Posterior vena cava (tissue), 2 donors: ENCODE measurements around the gene RHBG. TPM values are rescaled to one million over a fixed set of nuclear protein-coding genes. Genes with fewer than 3 reads are reported as not detected.

Source experiments
- DNase-seq: peaks from one replicate; pipeline ENCODE4 v3.0.0-alpha.2; 2020; ENCODE audit warnings: low spot score
- intact Hi-C, 2 donors: fragments of 100-400 bp; cut with DNase I; formaldehyde crosslinking; loops; one replicate each; pipeline versions ENCODE4 v1.14.1 to v1.14.2; 2022 to 2023
- total RNA-seq, 2 donors: library from RNA; stranded (reverse); fragmentation: NEBNext Ultra II Directional; extraction: Animal tissue kit (Norgen Biotek cat#: 25700); gene quantifications; one replicate each; pipeline ENCODE4 v1.2.1, GENCODE V29; 2021
- donor health status: DM: yes; HTN: yes; CAD: no.
- donor health status: DM: yes; HTN: yes; CAD: no.

RHBG gene
- total RNA-seq, 2 donors from 2014 or later = not detected

GRCh38 chr1:156384007-156384406 is 15.0 kb downstream of the RHBG start:
- no peak for DNase-seq
- intact Hi-C loops = loop anchor here (2.0 to 10.0 kb wide), 4 partner anchors 63 to 271 kb away; no protein-coding TSS in a partner anchor

GRCh38 chr1:156384658-156385057 is 15.6 kb downstream of the RHBG start:
- no peak for DNase-seq
- intact Hi-C loops = loop anchor here (2.0 to 10.0 kb wide), 4 partner anchors 62 to 270 kb away; no protein-coding TSS in a partner anchor

- intact Hi-C loops = loop anchor here (1.0 to 10.0 kb wide), 4 partner anchors 37 to 269 kb away; no protein-coding TSS in a partner anchor
- no peak for DNase-seq
These were observed 16.6 kb downstream of the RHBG start for GRCh38 chr1:156385534-156386031.

GRCh38 chr1:156386134-156386901 is 17.3 kb downstream of the RHBG start:
- intact Hi-C loops = loop anchor here (1.0 to 10.0 kb wide), 4 partner anchors 36 to 268 kb away; no protein-coding TSS in a partner anchor
- no peak for DNase-seq

GRCh38 chr1:156386949-156387869 is 18.2 kb downstream of the RHBG start:
- no peak for DNase-seq
- intact Hi-C loops = loop anchor here (1.0 to 10.0 kb wide), 4 partner anchors 35 to 268 kb away; no protein-coding TSS in a partner anchor

GRCh38 chr1:156387870-156388173 is 18.8 kb downstream of the RHBG start:
- intact Hi-C loops = loop anchor here in 1 of 2 donors (2.0 to 10.0 kb wide), 3 partner anchors 59 to 267 kb away; no protein-coding TSS in a partner anchor

GRCh38 chr1:156388174-156389137 is 19.4 kb downstream of the RHBG start:
- intact Hi-C loops = loop anchor here in 1 of 2 donors (10.0 kb wide), 2 partner anchors 196 to 266 kb away; no protein-coding TSS in a partner anchor

More at GRCh38 chr1:156387870-156388173, 18.8 kb downstream of the RHBG start:
- no peak for DNase-seq

GRCh38 chr1:156389311-156389710 is 20.3 kb downstream of the RHBG start:
- intact Hi-C loops = loop anchor here in 1 of 2 donors (10.0 kb wide), 2 partner anchors 195 to 265 kb away; no protein-coding TSS in a partner anchor
- DNase-seq = no peak

More at GRCh38 chr1:156388174-156389137, 19.4 kb downstream of the RHBG start:
- DNase-seq = no peak

- no peak for DNase-seq
- intact Hi-C loops = no loop called here
These were observed 21.7 kb downstream of the RHBG start for GRCh38 chr1:156390469-156391365.

- intact Hi-C loops = no loop called here
- no peak for DNase-seq
These were observed 22.3 kb downstream of the RHBG start for GRCh38 chr1:156391366-156391677.

GRCh38 chr1:156391701-156392100 is 22.7 kb downstream of the RHBG start:
- intact Hi-C loops = no loop called here
- no peak for DNase-seq

- DNase-seq = no peak
- intact Hi-C loops = no loop called here
These were observed 23.4 kb downstream of the RHBG start for GRCh38 chr1:156392452-156392853.

GRCh38 chr1:156393095-156393494 is 24.1 kb downstream of the RHBG start:
- intact Hi-C loops = no loop called here
- no peak for DNase-seq

- DNase-seq = no peak
- intact Hi-C loops = no loop called here
These were observed 25.1 kb downstream of the RHBG start for GRCh38 chr1:156394082-156394481.

- no peak for DNase-seq
- intact Hi-C loops = no loop called here
These were observed 25.9 kb downstream of the RHBG start for GRCh38 chr1:156394835-156395461.

GRCh38 chr1:156399355-156400125 is 30.5 kb downstream of the RHBG start:
- intact Hi-C loops = loop anchor here in 1 of 2 donors (2.0 kb wide), 1 partner anchor 41 kb away; no protein-coding TSS in a partner anchor
- no peak for DNase-seq
